Measurements from ENCODE around the gene ARID1A. TPM values are rescaled to one million over a fixed set of nuclear protein-coding genes. Genes with fewer than 3 reads are reported as not detected.

The ARID1A gene
- total RNA-seq, 6 experiments from 2014 or later: 46.1 to 51.2 (median 49.2) TPM

- DNase-seq: no peak
- no peak overlapping the region for H3K4me3 Mint-ChIP-seq
- H3K4me1 Mint-ChIP-seq (ENCODE audit: low read depth): peaks cover 11% of the 10 kb centered on the region; the same call in 1 of the 2 replicates
- no peaks in the 10 kb centered on the region for H3K36me3 Mint-ChIP-seq (ENCODE audit: low read depth)
- no peak overlapping the region for H3K27ac Mint-ChIP-seq
- no peaks in the 10 kb centered on the region for H3K9me3 Mint-ChIP-seq
- H3K27me3 Mint-ChIP-seq (ENCODE audit: insufficient read depth): no peaks in the 10 kb centered on the region
- TF ChIP-seq CTCF (IDR thresholded peaks at IDR 0.05): no peak
Observed at GRCh38 chr1:26814377-26814776, 118.6 kb downstream of the ARID1A start.

- no peak overlapping the region for H3K4me3 Mint-ChIP-seq
- no peak for TF ChIP-seq CTCF (IDR thresholded peaks at IDR 0.05)
- no peaks in the 10 kb centered on the region for H3K27me3 Mint-ChIP-seq (ENCODE audit: insufficient read depth)
- H3K4me1 Mint-ChIP-seq (ENCODE audit: low read depth): peaks cover 11% of the 10 kb centered on the region; the same call in 1 of the 2 replicates
- no peaks in the 10 kb centered on the region for H3K36me3 Mint-ChIP-seq (ENCODE audit: low read depth)
- no peak overlapping the region for H3K27ac Mint-ChIP-seq
- DNase-seq: no peak
- H3K9me3 Mint-ChIP-seq: no peaks in the 10 kb centered on the region
Observed at GRCh38 chr1:26814893-26815292, 119.1 kb downstream of the ARID1A start.

- H3K27ac Mint-ChIP-seq: no peak overlapping the region
- H3K4me3 Mint-ChIP-seq: no peak overlapping the region
- H3K36me3 Mint-ChIP-seq (ENCODE audit: low read depth): no peaks in the 10 kb centered on the region
- peaks cover 12% of the 10 kb centered on the region for H3K4me1 Mint-ChIP-seq (ENCODE audit: low read depth)
- no peak for TF ChIP-seq CTCF (IDR thresholded peaks at IDR 0.05)
- H3K9me3 Mint-ChIP-seq: no peaks in the 10 kb centered on the region
- peaks cover 3% of the 10 kb centered on the region for H3K27me3 Mint-ChIP-seq (ENCODE audit: insufficient read depth)
- no peak for DNase-seq
Observed at GRCh38 chr1:26820784-26821269, 125.0 kb downstream of the ARID1A start.

- Mint-ChIP-seq H3K9me3 (no peaks in the 10 kb centered on the region), H3K4me3 (no peak overlapping the region), H3K4me1 (ENCODE audit: low read depth) (peaks cover 18% of the 10 kb centered on the region), H3K27me3 (ENCODE audit: insufficient read depth) (peaks cover 3% of the 10 kb centered on the region), H3K36me3 (ENCODE audit: low read depth) (no peaks in the 10 kb centered on the region), H3K27ac (no peak overlapping the region)
- no peak for DNase-seq
- TF ChIP-seq CTCF (IDR thresholded peaks at IDR 0.05): no peak
Observed at GRCh38 chr1:26822737-26823395, 127.1 kb downstream of the ARID1A start.

GRCh38 chr1:26824731-26825130 is 128.9 kb downstream of the ARID1A start:
- no peak overlapping the region for H3K4me3 Mint-ChIP-seq
- DNase-seq: no peak
- H3K27me3 Mint-ChIP-seq (ENCODE audit: insufficient read depth): peaks cover 3% of the 10 kb centered on the region
- no peak for TF ChIP-seq CTCF (IDR thresholded peaks at IDR 0.05)
- peaks cover 37% of the 10 kb centered on the region for H3K4me1 Mint-ChIP-seq (ENCODE audit: low read depth)
- H3K27ac Mint-ChIP-seq: peak overlapping the region; percentile 24; the same call in 1 of the 2 replicates
- no peaks in the 10 kb centered on the region for H3K9me3 Mint-ChIP-seq
- no peaks in the 10 kb centered on the region for H3K36me3 Mint-ChIP-seq (ENCODE audit: low read depth)
